ENCODE measurements around the gene WDR54.

The WDR54 gene

DNA sequence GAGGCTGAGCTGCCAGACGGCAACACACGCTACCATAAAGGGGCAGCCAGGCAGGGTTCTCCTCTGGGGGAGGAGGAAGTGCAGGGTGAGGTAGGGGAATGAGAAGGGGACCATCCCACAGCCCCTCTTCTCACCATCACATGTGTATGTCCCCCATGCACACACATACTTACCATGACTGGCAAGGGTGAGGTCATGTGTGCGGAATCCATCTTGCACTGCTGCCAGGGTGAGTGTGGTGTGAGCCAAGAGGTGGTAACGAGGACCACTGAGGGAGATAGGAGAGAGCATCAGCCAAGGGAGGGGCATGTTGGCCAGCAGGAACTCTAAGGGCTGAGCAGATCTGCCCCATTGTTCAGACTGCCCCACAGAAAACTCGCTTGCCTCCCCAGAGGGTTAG lies 7.1 kb downstream of the WDR54 start:
- H2AFZ ChIP-seq (ENCODE audit: low read depth) = no peak overlapping the region
- no peak overlapping the region for H3K4me3 ChIP-seq (IDR thresholded peaks at IDR 0.05; ENCODE audit: insufficient read depth, low read depth, low read length)
- H3K27ac ChIP-seq = no peak overlapping the region
- no peaks in the 10 kb centered on the region for H4K20me1 ChIP-seq (ENCODE audit: insufficient read depth)
- H3K4me1 ChIP-seq (ENCODE audit: low read depth, poor library complexity, severe bottlenecking) = no peaks in the 10 kb centered on the region
- no peaks in the 10 kb centered on the region for H3K36me3 ChIP-seq (ENCODE audit: insufficient read depth)
- no peaks in the 10 kb centered on the region for H3K79me2 ChIP-seq (ENCODE audit: insufficient read depth, low read depth)
- no peaks in the 10 kb centered on the region for H3K27me3 ChIP-seq (ENCODE audit: insufficient read depth, low read depth)
- H3K9ac ChIP-seq = no peak overlapping the region
- no peak overlapping the region for H3K4me2 ChIP-seq
- TF ChIP-seq, protein P1, sequence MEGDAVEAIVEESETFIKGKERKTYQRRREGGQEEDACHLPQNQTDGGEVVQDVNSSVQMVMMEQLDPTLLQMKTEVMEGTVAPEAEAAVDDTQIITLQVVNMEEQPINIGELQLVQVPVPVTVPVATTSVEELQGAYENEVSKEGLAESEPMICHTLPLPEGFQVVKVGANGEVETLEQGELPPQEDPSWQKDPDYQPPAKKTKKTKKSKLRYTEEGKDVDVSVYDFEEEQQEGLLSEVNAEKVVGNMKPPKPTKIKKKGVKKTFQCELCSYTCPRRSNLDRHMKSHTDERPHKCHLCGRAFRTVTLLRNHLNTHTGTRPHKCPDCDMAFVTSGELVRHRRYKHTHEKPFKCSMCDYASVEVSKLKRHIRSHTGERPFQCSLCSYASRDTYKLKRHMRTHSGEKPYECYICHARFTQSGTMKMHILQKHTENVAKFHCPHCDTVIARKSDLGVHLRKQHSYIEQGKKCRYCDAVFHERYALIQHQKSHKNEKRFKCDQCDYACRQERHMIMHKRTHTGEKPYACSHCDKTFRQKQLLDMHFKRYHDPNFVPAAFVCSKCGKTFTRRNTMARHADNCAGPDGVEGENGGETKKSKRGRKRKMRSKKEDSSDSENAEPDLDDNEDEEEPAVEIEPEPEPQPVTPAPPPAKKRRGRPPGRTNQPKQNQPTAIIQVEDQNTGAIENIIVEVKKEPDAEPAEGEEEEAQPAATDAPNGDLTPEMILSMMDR (conservative IDR thresholded peaks at IDR 0.05; ENCODE audit: low read depth, low read length) = no peak

DNA sequence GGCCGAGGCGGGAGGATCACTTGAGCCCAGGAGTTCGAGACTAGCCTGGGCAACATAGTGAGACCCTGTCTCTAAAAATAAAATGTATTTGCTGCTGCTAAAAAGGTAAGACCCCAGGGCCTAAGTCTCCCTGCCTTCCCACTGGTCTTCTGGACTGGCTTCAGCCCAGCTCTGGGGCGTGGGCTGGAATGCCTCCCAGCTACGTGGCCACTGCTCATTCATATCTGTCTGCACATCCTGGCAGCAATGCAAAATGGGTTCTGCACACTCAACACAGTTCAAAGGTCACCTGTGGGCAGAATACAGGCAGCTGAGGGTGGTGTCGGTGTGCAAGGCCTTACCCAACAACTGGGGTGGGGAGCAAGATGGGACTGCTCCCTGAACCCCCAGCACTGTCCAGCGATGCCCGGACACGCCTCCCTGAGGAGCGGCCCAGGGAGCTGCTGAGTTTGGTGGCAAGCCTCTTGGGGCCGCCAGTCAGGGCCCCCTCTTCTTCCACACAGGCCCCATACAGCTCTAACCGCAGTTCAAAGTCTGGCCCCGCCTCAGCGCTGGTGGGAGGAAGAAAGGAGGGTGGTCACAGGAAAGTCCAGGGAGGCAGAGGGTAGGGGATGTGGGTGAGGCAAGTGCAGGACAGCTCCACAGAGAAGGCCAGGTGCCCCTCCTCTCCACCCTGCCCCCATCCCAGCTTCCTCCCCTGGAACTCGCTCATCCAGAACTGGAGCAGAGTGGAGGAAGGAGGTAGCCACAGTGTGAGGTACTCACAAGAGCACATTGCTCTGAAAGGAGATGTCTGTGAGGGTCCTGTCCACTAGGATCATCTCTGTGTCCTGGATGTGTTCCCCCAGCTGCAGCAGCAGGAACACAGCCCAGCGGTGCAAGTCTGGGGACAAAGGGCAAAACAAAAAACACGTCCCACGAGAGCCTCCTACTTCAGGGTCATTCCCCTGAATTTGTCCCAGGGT lies 8.2 kb downstream of the WDR54 start:
- Histone ChIP-seq H3K9ac (no peak overlapping the region), H3K27ac (no peak overlapping the region), H3K79me2 (ENCODE audit: insufficient read depth, low read depth) (no peaks in the 10 kb centered on the region), H3K36me3 (ENCODE audit: insufficient read depth) (no peaks in the 10 kb centered on the region), H3K4me1 (ENCODE audit: low read depth, poor library complexity, severe bottlenecking) (no peaks in the 10 kb centered on the region), H4K20me1 (ENCODE audit: insufficient read depth) (no peaks in the 10 kb centered on the region), H3K27me3 (ENCODE audit: insufficient read depth, low read depth) (no peaks in the 10 kb centered on the region), H2AFZ (ENCODE audit: low read depth) (no peak overlapping the region), H3K4me2 (no peak overlapping the region), H3K4me3 (IDR thresholded peaks at IDR 0.05; ENCODE audit: insufficient read depth, low read depth, low read length) (no peak overlapping the region)
- TF ChIP-seq, protein P1 (conservative IDR thresholded peaks at IDR 0.05; ENCODE audit: low read depth, low read length) = no peak

DNA sequence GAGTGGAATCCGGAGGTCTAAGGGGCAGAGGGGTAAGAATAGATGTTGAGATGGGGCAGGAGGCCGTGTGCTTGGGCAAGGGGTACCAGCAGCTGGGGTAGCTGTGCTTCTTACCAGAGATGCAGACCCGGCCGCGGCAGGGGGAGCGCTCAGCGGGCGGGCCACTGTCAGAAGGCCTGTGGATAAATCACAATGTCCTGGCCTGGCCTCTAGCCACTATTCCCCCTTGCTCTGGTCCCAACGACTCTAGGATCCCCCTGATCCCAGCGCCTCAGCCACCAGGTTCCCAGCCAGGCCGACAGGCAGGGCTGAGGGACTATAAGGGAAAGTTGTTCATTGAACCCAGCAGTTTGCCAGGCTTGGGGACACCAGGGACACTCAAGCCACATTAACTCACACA lies 9.0 kb downstream of the WDR54 start:
- Histone ChIP-seq H3K4me3 (IDR thresholded peaks at IDR 0.05; ENCODE audit: insufficient read depth, low read depth, low read length) (no peak overlapping the region), H3K36me3 (ENCODE audit: insufficient read depth) (no peaks in the 10 kb centered on the region), H3K27me3 (ENCODE audit: insufficient read depth, low read depth) (no peaks in the 10 kb centered on the region), H2AFZ (ENCODE audit: low read depth) (no peak overlapping the region), H3K79me2 (ENCODE audit: insufficient read depth, low read depth) (no peaks in the 10 kb centered on the region), H3K4me1 (ENCODE audit: low read depth, poor library complexity, severe bottlenecking) (no peaks in the 10 kb centered on the region), H3K27ac (no peak overlapping the region), H3K4me2 (no peak overlapping the region), H4K20me1 (ENCODE audit: insufficient read depth) (no peaks in the 10 kb centered on the region), H3K9ac (no peak overlapping the region)
- TF ChIP-seq, protein P1 (conservative IDR thresholded peaks at IDR 0.05; ENCODE audit: low read depth, low read length) = no peak

DNA sequence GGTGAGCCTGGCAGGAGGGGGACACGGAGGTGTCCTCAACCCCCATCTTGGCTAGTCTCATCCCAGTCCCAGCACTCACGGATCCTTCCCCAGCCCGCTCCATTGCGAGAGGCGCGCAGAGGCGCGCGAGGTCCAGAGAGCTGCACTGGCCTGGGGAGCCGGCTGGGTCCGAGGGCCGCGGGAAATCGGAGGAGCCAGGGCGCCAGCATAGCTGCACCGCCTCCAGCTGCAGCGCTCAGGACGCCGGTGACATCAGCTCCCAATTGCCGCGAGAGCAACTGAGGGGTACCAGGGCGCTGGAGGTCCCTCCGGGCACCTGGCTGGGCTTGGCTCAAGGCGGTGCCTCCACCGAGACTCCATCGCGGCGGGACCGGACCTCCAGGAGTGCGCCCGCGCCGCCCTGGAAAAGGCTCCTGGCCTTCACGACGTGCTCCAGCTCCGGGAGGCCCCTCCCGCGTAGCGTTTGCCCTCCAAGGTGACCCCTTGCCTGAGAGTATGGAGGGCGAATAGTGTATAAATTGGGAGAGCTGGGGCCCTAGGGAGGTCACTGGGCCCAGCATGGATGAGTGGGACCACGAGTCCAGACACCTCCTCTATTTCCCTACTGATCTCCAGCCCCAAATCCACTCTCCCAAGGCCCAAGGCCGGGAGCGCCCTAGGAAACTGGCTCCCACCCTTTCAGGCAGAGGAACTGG lies 14.7 kb downstream of the WDR54 start:
- H3K4me2 ChIP-seq = no peak overlapping the region
- no peaks in the 10 kb centered on the region for H3K27me3 ChIP-seq (ENCODE audit: insufficient read depth, low read depth)
- H3K9ac ChIP-seq = no peak overlapping the region
- H3K36me3 ChIP-seq (ENCODE audit: insufficient read depth) = no peaks in the 10 kb centered on the region
- H4K20me1 ChIP-seq (ENCODE audit: insufficient read depth) = no peaks in the 10 kb centered on the region
- no peak overlapping the region for H3K4me3 ChIP-seq (IDR thresholded peaks at IDR 0.05; ENCODE audit: insufficient read depth, low read depth, low read length)
- H3K79me2 ChIP-seq (ENCODE audit: insufficient read depth, low read depth) = no peaks in the 10 kb centered on the region
- no peak overlapping the region for H2AFZ ChIP-seq (ENCODE audit: low read depth)
- TF ChIP-seq, protein P1 (conservative IDR thresholded peaks at IDR 0.05; ENCODE audit: low read depth, low read length) = no peak
- peaks cover 12% of the 10 kb centered on the region for H3K4me1 ChIP-seq (ENCODE audit: low read depth, poor library complexity, severe bottlenecking)
- H3K27ac ChIP-seq = no peak overlapping the region
